ENCODE data around the gene COL17A1. TPM values are rescaled to one million over a fixed set of nuclear protein-coding genes. Genes with fewer than 3 reads are reported as not detected.

The COL17A1 gene
- total RNA-seq, 4 donors from 2014 or later: under 0.01 to 0.19 TPM; not detected in 2

DNA sequence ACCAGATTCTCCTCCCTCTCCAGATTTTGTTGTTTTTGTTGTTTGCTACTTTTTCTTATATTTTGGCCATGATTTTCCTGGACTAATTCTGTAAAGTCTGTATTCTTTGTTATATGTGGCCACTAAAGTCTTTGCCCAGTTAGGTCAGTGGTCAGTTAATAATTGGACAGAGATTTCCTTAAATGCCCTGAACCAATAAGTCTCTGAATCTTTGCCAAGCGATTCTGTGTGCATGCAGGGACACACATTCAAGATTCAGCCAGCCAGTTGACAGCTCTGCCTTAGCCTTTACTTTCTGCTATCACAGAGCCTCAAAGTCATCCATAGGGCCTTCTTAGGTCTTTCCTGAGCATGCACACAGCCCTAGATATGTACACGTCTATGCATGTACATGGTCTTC lies 11.0 kb upstream of the COL17A1 start:
- TF ChIP-seq, protein P1, sequence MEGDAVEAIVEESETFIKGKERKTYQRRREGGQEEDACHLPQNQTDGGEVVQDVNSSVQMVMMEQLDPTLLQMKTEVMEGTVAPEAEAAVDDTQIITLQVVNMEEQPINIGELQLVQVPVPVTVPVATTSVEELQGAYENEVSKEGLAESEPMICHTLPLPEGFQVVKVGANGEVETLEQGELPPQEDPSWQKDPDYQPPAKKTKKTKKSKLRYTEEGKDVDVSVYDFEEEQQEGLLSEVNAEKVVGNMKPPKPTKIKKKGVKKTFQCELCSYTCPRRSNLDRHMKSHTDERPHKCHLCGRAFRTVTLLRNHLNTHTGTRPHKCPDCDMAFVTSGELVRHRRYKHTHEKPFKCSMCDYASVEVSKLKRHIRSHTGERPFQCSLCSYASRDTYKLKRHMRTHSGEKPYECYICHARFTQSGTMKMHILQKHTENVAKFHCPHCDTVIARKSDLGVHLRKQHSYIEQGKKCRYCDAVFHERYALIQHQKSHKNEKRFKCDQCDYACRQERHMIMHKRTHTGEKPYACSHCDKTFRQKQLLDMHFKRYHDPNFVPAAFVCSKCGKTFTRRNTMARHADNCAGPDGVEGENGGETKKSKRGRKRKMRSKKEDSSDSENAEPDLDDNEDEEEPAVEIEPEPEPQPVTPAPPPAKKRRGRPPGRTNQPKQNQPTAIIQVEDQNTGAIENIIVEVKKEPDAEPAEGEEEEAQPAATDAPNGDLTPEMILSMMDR (IDR thresholded peaks at IDR 0.05; ENCODE audit: low read depth): no peak

DNA sequence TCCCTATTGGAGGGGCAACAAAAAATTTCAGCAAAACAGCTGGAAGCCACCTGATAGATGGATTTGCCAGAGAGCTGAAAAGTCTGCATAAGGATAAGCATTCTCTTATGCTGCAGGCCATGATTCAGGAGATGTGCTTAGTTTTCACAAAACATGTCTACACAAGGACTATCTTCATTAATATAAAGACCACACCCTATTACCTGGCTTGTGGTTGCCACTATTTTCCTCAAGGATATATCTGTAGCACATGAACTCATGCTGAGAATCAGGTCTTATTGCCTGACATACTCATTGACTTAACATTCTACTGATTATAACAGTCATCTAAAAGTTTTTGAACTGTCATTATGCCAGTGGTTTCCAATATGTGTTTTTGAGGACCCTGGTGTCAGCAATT lies 7.1 kb upstream of the COL17A1 start:
- TF ChIP-seq, protein P1 (IDR thresholded peaks at IDR 0.05; ENCODE audit: low read depth): no peak

- TF ChIP-seq, protein P1 (IDR thresholded peaks at IDR 0.05; ENCODE audit: low read depth): no peak
Measured at GRCh38 chr10:104090611-104091010, 4.9 kb upstream of the COL17A1 start.

- TF ChIP-seq, protein P1 (IDR thresholded peaks at IDR 0.05; ENCODE audit: low read depth): no peak
Measured at GRCh38 chr10:104089621-104090020, 3.9 kb upstream of the COL17A1 start.

DNA sequence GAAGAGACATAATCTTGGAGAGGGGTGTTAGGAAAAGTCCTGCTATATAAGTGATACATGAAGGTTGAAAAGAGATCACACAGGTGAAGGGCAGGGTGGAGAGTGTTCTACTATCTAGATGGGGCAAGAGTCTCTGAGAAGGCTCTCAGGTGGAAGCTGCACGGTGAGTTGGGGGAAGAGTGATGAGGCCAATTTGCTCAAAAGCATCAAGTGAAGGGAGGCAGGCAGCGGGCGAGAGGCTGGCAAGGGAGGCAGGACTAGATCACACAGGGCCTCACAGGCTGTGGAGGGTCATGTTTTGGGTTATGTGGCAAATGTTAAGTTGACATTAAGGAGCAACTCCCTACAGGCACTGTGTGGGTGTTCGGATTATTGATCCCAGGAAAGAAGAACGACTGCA lies 2.6 kb upstream of the COL17A1 start:
- TF ChIP-seq, protein P1 (IDR thresholded peaks at IDR 0.05; ENCODE audit: low read depth): no peak

DNA sequence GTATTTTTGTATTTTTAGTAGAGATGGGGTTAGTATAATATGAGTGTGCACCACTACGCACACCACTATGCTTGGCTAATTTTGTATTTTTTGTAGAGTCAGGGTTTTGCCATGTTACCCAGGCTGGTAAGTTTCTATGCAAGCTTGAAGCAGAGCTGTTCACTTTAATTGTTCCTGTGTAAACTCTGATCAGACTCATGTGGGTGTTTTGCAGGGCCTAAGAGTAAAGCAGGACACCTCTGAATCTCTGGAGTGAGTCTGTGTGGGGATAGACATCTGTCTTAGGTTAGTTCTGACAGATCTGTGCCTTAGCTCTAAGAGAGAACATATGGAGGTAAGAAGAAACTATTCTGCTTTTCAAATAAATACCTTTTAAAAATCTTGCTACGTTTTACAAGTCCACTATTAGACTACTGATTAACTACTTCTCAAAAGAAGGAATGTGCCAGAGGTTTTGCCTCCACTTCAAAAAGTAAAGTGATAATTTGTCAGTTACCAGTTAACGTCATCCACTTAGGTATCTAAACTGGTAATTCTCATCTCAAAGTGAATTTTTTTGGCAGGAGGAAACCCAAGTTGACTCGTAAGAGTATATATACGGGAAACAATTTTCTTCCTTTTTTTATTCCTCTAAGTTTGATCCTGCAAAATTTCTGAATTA lies 1.1 kb downstream of the COL17A1 start:
- TF ChIP-seq, protein P1 (IDR thresholded peaks at IDR 0.05; ENCODE audit: low read depth): no peak

DNA sequence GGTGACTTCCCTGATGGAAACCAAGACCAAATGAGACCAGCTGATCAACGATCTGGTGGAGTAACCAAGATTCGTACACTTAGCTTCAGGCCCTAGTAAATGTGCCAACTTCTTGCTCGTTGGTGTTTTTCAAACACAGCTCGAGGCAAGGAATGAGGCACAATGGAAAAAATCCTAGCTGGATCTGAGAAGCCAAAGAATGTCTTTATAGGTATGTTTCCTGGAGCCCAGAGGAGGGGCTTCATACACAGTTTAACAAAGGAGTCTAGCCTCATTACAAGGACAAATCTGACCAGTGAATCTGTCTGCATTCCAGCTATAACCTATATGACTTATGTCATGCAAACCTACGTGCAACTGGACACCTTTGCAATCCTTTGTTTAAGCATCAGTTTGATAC lies 3.7 kb downstream of the COL17A1 start:
- TF ChIP-seq, protein P1 (IDR thresholded peaks at IDR 0.05; ENCODE audit: low read depth): no peak

Measured in subcutaneous adipose tissue (tissue), 4 donors.